ENCODE results near the gene SERPINA10.

Gene SERPINA10

DNA sequence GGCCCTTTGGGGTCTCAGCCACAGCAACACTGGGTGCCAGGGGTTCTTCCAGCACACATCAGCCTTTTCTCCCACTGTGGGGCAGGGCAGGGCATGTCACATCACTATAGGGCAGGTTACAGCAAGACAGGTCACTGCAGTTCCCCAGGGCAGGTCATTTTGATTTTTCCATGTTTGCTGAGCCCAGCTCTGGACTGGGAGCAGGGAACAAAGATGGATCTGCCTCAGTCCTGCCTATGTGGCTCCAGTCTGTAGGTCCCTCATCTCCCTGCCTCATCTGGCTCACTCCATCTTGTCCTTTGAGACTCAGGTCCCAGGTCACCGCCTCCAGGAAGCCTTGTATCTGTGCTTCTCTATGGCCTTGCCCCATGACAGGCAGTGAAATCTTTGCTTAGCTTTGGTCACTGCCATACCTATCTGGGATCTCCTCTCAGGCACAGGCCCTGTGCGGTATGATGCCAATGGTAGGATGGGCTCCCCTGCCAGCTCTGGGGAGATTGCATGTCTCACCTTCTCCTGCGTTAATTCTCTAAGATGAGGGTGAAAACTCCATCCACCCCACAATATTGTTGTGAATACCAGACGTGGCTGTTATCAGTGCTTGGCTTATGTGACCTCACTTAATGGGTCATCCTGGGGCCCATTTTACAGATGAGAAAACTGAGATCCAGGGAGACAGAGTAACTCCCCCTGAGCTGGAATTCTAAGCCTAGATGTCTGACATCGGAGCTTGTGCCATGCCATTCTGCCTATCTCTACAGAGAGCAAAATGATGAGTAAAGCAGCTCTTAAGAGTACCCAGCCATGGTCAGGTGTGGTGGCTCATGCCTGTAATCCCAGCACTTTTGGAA lies 28.6 kb upstream of the SERPINA10 start:
- Histone ChIP-seq H3K27me3 (ENCODE audit: control insufficient read depth, low read length) (no peaks in the 10 kb centered on the region), H3K27ac (ENCODE audit: low read depth, low read length) (no peak overlapping the region), H3K36me3 (ENCODE audit: control insufficient read depth, low read length) (no peaks in the 10 kb centered on the region), H3K79me2 (ENCODE audit: control insufficient read depth, low read length) (no peaks in the 10 kb centered on the region), H3K4me1 (ENCODE audit: control insufficient read depth, low read length) (no peaks in the 10 kb centered on the region), H3K4me3 (ENCODE audit: low read length) (no peak overlapping the region), H3K9me3 (ENCODE audit: control insufficient read depth, insufficient read depth, low read length) (no peaks in the 10 kb centered on the region), H3K4me2 (ENCODE audit: low read length) (no peak overlapping the region), H3K9me2 (replicated peaks; ENCODE audit: control insufficient read depth, low read length) (no peaks in the 10 kb centered on the region), H4K20me1 (ENCODE audit: control insufficient read depth, insufficient read depth, low read depth, low read length) (no peaks in the 10 kb centered on the region), H3F3A (ENCODE audit: control insufficient read depth, insufficient read depth) (no peaks in the 10 kb centered on the region)
- TF ChIP-seq, protein P1, sequence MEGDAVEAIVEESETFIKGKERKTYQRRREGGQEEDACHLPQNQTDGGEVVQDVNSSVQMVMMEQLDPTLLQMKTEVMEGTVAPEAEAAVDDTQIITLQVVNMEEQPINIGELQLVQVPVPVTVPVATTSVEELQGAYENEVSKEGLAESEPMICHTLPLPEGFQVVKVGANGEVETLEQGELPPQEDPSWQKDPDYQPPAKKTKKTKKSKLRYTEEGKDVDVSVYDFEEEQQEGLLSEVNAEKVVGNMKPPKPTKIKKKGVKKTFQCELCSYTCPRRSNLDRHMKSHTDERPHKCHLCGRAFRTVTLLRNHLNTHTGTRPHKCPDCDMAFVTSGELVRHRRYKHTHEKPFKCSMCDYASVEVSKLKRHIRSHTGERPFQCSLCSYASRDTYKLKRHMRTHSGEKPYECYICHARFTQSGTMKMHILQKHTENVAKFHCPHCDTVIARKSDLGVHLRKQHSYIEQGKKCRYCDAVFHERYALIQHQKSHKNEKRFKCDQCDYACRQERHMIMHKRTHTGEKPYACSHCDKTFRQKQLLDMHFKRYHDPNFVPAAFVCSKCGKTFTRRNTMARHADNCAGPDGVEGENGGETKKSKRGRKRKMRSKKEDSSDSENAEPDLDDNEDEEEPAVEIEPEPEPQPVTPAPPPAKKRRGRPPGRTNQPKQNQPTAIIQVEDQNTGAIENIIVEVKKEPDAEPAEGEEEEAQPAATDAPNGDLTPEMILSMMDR (IDR thresholded peaks at IDR 0.05; ENCODE audit: low read depth, low read length, poor library complexity, severe bottlenecking), result no peak
- TF ChIP-seq EZH2phosphoT487 (IDR thresholded peaks at IDR 0.05; ENCODE audit: borderline replicate concordance, low read length), result no peak

DNA sequence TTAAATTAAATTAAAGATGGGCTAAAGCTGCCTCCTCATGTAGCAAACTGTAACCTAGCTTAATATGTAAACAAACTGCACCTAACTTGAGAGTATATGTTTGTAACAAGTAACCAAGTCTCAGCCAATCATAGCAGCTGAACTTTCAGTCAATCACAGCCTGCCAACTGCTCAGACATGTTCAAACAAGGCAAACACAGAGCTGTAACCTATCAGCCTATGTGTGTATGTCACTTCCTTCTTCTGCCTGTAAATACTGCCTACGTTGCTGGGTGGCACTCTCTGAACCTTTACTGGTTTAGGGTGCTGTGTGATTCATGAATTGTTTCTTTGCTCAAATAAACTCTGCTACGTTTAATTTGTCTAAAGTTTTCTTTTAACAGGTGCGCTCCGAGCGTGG lies 27.2 kb upstream of the SERPINA10 start:
- no peaks in the 10 kb centered on the region for H3K36me3 ChIP-seq (ENCODE audit: control insufficient read depth, low read length)
- H3K79me2 ChIP-seq (ENCODE audit: control insufficient read depth, low read length), result no peaks in the 10 kb centered on the region
- peaks cover 8% of the 10 kb centered on the region; the same call in 1 of the 2 replicates for H3K27me3 ChIP-seq (ENCODE audit: control insufficient read depth, low read length)
- TF ChIP-seq, protein P1 (IDR thresholded peaks at IDR 0.05; ENCODE audit: low read depth, low read length, poor library complexity, severe bottlenecking), result no peak
- TF ChIP-seq EZH2phosphoT487 (IDR thresholded peaks at IDR 0.05; ENCODE audit: borderline replicate concordance, low read length), result no peak
- no peak overlapping the region for H3K27ac ChIP-seq (ENCODE audit: low read depth, low read length)
- H3K4me2 ChIP-seq (ENCODE audit: low read length), result no peak overlapping the region
- no peak overlapping the region for H3K4me3 ChIP-seq (ENCODE audit: low read length)
- no peaks in the 10 kb centered on the region for H3K9me2 ChIP-seq (replicated peaks; ENCODE audit: control insufficient read depth, low read length)
- no peaks in the 10 kb centered on the region for H3F3A ChIP-seq (ENCODE audit: control insufficient read depth, insufficient read depth)
- H3K9me3 ChIP-seq (ENCODE audit: control insufficient read depth, insufficient read depth, low read length), result no peaks in the 10 kb centered on the region
- H3K4me1 ChIP-seq (ENCODE audit: control insufficient read depth, low read length), result no peaks in the 10 kb centered on the region
- H4K20me1 ChIP-seq (ENCODE audit: control insufficient read depth, insufficient read depth, low read depth, low read length), result no peaks in the 10 kb centered on the region

DNA sequence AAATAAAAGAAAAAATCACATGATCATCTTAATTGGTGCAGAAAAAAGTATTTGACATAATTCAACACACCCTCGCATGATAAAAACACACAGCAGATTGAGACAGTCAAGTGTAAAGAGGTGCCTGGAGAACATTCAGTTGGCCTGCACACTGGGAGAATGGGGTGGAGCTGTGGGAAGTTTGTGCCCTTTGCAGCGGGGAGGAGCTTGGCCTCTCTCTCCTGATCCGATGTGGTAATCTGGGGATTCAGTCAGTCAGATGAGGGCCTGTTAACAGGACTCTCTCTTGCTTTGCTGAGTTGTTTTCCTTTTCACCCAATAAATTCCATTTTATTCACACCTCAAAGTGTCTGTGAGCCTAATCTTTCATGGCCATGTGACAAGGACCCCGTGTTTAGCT lies 24.2 kb upstream of the SERPINA10 start:
- H3K36me3 ChIP-seq (ENCODE audit: control insufficient read depth, low read length), result no peaks in the 10 kb centered on the region
- TF ChIP-seq, protein P1 (IDR thresholded peaks at IDR 0.05; ENCODE audit: low read depth, low read length, poor library complexity, severe bottlenecking), result no peak
- TF ChIP-seq EZH2phosphoT487 (IDR thresholded peaks at IDR 0.05; ENCODE audit: borderline replicate concordance, low read length), result no peak
- H3K79me2 ChIP-seq (ENCODE audit: control insufficient read depth, low read length), result no peaks in the 10 kb centered on the region
- H3K4me1 ChIP-seq (ENCODE audit: control insufficient read depth, low read length), result no peaks in the 10 kb centered on the region
- no peak overlapping the region for H3K27ac ChIP-seq (ENCODE audit: low read depth, low read length)
- H3K9me3 ChIP-seq (ENCODE audit: control insufficient read depth, insufficient read depth, low read length), result no peaks in the 10 kb centered on the region
- H3K27me3 ChIP-seq (ENCODE audit: control insufficient read depth, low read length), result peaks cover 8% of the 10 kb centered on the region; the same call in 1 of the 2 replicates
- no peaks in the 10 kb centered on the region for H4K20me1 ChIP-seq (ENCODE audit: control insufficient read depth, insufficient read depth, low read depth, low read length)
- H3K4me3 ChIP-seq (ENCODE audit: low read length), result no peak overlapping the region
- no peaks in the 10 kb centered on the region for H3K9me2 ChIP-seq (replicated peaks; ENCODE audit: control insufficient read depth, low read length)
- no peaks in the 10 kb centered on the region for H3F3A ChIP-seq (ENCODE audit: control insufficient read depth, insufficient read depth)
- H3K4me2 ChIP-seq (ENCODE audit: low read length), result no peak overlapping the region

All from DOHH2 (cell line).